CD4-positive, CD25-positive, alpha-beta regulatory T cell (primary cell): Measurements from ENCODE around the gene RBMX. TPM values are rescaled to one million over a fixed set of nuclear protein-coding genes. Genes with fewer than 3 reads are reported as not detected.
"Not testable (repeated sequence)": the region's sequence is repeated elsewhere in the genome, so short reads cannot be mapped to it uniquely, and the experiment has no call there.

ENCODE experiments used
- ATAC-seq, 2 donors: fragments of 150-1000 bp; cut with Tn5 transposase; one replicate each; pipeline ENCODE4 v1.10.0; 2021; ENCODE audit warnings: low read depth in 2 of 2, moderate number of reproducible peaks in 2 of 2, moderate library complexity in 1 of 2
- DNase-seq, 3 donors: peaks; one replicate each; pipeline versions ENCODE4 v3.0.0 to v3.0.0-alpha.2; 2012 to 2022; ENCODE audit warnings: mixed read lengths in 1 of 3
- H3K27ac ChIP-seq: one replicate; pipeline ENCODE4 v1.7.0; 2013; ENCODE audit warnings: mild to moderate bottlenecking, low read length; ENCODE audit not compliant: insufficient read depth, poor library complexity, severe bottlenecking
- H3K27me3 ChIP-seq: one replicate; pipeline ENCODE4 v1.7.0; 2013; ENCODE audit warnings: low read length; ENCODE audit not compliant: control insufficient read depth, insufficient read depth
- H3K36me3 ChIP-seq: one replicate; pipeline ENCODE4 v1.7.0; 2013; ENCODE audit warnings: mild to moderate bottlenecking, low read length, moderate library complexity; ENCODE audit not compliant: control insufficient read depth, insufficient read depth
- H3K4me1 ChIP-seq: 2 replicates; pipeline ENCODE4 v1.7.0; 2013; ENCODE audit warnings: mild to moderate bottlenecking, low read length; ENCODE audit not compliant: insufficient read depth, control insufficient read depth, poor library complexity, severe bottlenecking
- H3K4me3 ChIP-seq: one replicate; pipeline ENCODE4 v1.7.0; 2013; ENCODE audit warnings: low read depth, mild to moderate bottlenecking, low read length, moderate library complexity
- H3K9me3 ChIP-seq, 2 experiments: 1 replicate in 1 of 2; 2 replicates in 1 of 2; pipeline ENCODE4 v1.7.0; 2013; ENCODE audit warnings: low read length in 2 of 2, mild to moderate bottlenecking in 1 of 2, moderate library complexity in 1 of 2; ENCODE audit not compliant: control insufficient read depth in 2 of 2
- H3K27ac Mint-ChIP-seq, 3 donors: one replicate each; pipeline ENCODE4 v1.8.0; 2020 to 2022; ENCODE audit warnings: mild to moderate bottlenecking in 3 of 3, mixed read lengths in 3 of 3, moderate library complexity in 2 of 3
- H3K27me3 Mint-ChIP-seq: one replicate; pipeline ENCODE4 v1.8.0; 2022; ENCODE audit warnings: mild to moderate bottlenecking, mixed read lengths
- H3K36me3 Mint-ChIP-seq: one replicate; pipeline ENCODE4 v1.8.0; 2020; ENCODE audit warnings: mixed read lengths
- H3K4me1 Mint-ChIP-seq, 4 donors: one replicate each; pipeline ENCODE4 v1.8.0; 2020 to 2022; ENCODE audit warnings: mixed read lengths in 4 of 4, mild to moderate bottlenecking in 1 of 4
- H3K4me3 Mint-ChIP-seq, 4 donors: one replicate each; pipeline ENCODE4 v1.8.0; 2020 to 2022; ENCODE audit warnings: mild to moderate bottlenecking in 4 of 4, mixed read lengths in 4 of 4, moderate library complexity in 3 of 4
- H3K9me3 Mint-ChIP-seq, 7 donors: one replicate each; pipeline ENCODE4 v1.8.0; 2020 to 2022; ENCODE audit warnings: mixed read lengths in 7 of 7, mild to moderate bottlenecking in 3 of 7, moderate library complexity in 2 of 7
- polyA plus RNA-seq, 4 donors: library from polyadenylated mRNA; unstranded; fragments of 300-500 nt; fragmentation: Illumina TruSeq; gene quantifications; one replicate each; pipeline ENCODE4 v1.2.3, GENCODE V29; 2021
- total RNA-seq: library from RNA; stranded (reverse); gene quantifications from one replicate; pipeline ENCODE4 v1.2.3, GENCODE V29; 2022

RBMX gene
- total and polyA plus RNA-seq, 5 donors from 2014 or later, result 181 to 249 (median 213) TPM

GRCh38 chrX:136878423-136878822 lies 2.1 kb downstream of the RBMX start:
- ATAC-seq, result no peak

GRCh38 chrX:136874114-136874513 lies 6.4 kb downstream of the RBMX start:
- peaks cover 52% of the 10 kb centered on the region for H3K36me3 ChIP-seq
- not testable (repeated sequence) for H3K27ac Mint-ChIP-seq, H3K27ac ChIP-seq, H3K27me3 ChIP-seq, H3K4me3 Mint-ChIP-seq, H3K27me3 Mint-ChIP-seq, H3K9me3 Mint-ChIP-seq, H3K9me3 ChIP-seq, ATAC-seq, H3K4me3 ChIP-seq, DNase-seq
- peaks cover 17% of the 10 kb centered on the region for H3K4me1 ChIP-seq
- peaks cover 25% of the 10 kb centered on the region for H3K36me3 Mint-ChIP-seq
- peaks cover 11 to 51% (median 13%) of the 10 kb centered on the region in 4 donors for H3K4me1 Mint-ChIP-seq

More at GRCh38 chrX:136878423-136878822, 2.1 kb downstream of the RBMX start:
- H3K27ac ChIP-seq, result no peak overlapping the region
- Mint-ChIP-seq H3K27ac (peak overlapping the region in 1 of 3 donors; percentile 98), H3K27me3 (peaks cover 5% of the 10 kb centered on the region), H3K36me3 (peaks cover 19% of the 10 kb centered on the region), H3K4me1 (peaks cover 4 to 35% (median 7%) of the 10 kb centered on the region in 4 donors), H3K4me3 (peak overlapping the region; percentile 93 to 99 (median 96)), H3K9me3 (peaks cover 0 to 3% (median 0%) of the 10 kb centered on the region in 7 donors)
- H3K4me1 ChIP-seq, result peaks cover 11% of the 10 kb centered on the region
- DNase-seq, result no peak
- no peaks in the 10 kb centered on the region for H3K27me3 ChIP-seq
- no peaks in the 10 kb centered on the region for H3K9me3 ChIP-seq
- peaks cover 27% of the 10 kb centered on the region for H3K36me3 ChIP-seq
- H3K4me3 ChIP-seq, result peak overlapping the region; percentile 100

GRCh38 chrX:136873210-136873609 lies 7.3 kb downstream of the RBMX start:
- H3K9me3 Mint-ChIP-seq, H3K27ac Mint-ChIP-seq, H3K27me3 ChIP-seq, ATAC-seq, H3K27me3 Mint-ChIP-seq, H3K9me3 ChIP-seq, H3K4me3 ChIP-seq, DNase-seq, H3K27ac ChIP-seq: not testable (repeated sequence)
- Histone ChIP-seq H3K4me1 (peaks cover 15% of the 10 kb centered on the region), H3K36me3 (peaks cover 56% of the 10 kb centered on the region)
- Mint-ChIP-seq H3K4me3 (peak overlapping the region in 1 of 4 donors; percentile 29), H3K36me3 (peaks cover 22% of the 10 kb centered on the region), H3K4me1 (peaks cover 13 to 53% (median 13%) of the 10 kb centered on the region in 4 donors)

GRCh38 chrX:136872091-136872700 lies 8.3 kb downstream of the RBMX start:
- Mint-ChIP-seq H3K9me3 (peaks cover 0 to 1% (median 0%) of the 10 kb centered on the region in 7 donors), H3K36me3 (peaks cover 22% of the 10 kb centered on the region), H3K4me1 (peaks cover 13 to 55% (median 17%) of the 10 kb centered on the region in 4 donors), H3K27me3 (no peaks in the 10 kb centered on the region), H3K27ac (no peak overlapping the region), H3K4me3 (peak overlapping the region in 2 of 4 donors; percentile 29 to 43)
- ATAC-seq (no peak), DNase-seq (no peak)
- H3K27me3 ChIP-seq, result no peaks in the 10 kb centered on the region
- peaks cover 59% of the 10 kb centered on the region for H3K36me3 ChIP-seq
- peaks cover 16% of the 10 kb centered on the region for H3K4me1 ChIP-seq
- H3K9me3 ChIP-seq, result no peaks in the 10 kb centered on the region
- H3K4me3 ChIP-seq, result no peak overlapping the region
- peak overlapping the region; percentile 41 for H3K27ac ChIP-seq

- Mint-ChIP-seq H3K27ac (peak overlapping the region in 1 of 3 donors; percentile 18), H3K4me1 (peaks cover 17 to 59% (median 25%) of the 10 kb centered on the region in 4 donors), H3K27me3 (no peaks in the 10 kb centered on the region), H3K9me3 (no peaks in the 10 kb centered on the region), H3K4me3 (no peak overlapping the region), H3K36me3 (peaks cover 18% of the 10 kb centered on the region)
- H3K9me3 ChIP-seq, result no peaks in the 10 kb centered on the region
- DNase-seq (no peak), ATAC-seq (no peak)
- H3K4me1 ChIP-seq, result peaks cover 15% of the 10 kb centered on the region
- H3K27me3 ChIP-seq, result no peaks in the 10 kb centered on the region
- no peak overlapping the region for H3K4me3 ChIP-seq
- H3K36me3 ChIP-seq, result peaks cover 46% of the 10 kb centered on the region
- no peak overlapping the region for H3K27ac ChIP-seq
Measured at GRCh38 chrX:136870064-136870463, 10.5 kb downstream of the RBMX start.

- no peaks in the 10 kb centered on the region for H3K27me3 Mint-ChIP-seq
- no peak overlapping the region for H3K4me3 Mint-ChIP-seq
- no peaks in the 10 kb centered on the region for H3K27me3 ChIP-seq
- H3K4me1 Mint-ChIP-seq, result peaks cover 8 to 52% (median 22%) of the 10 kb centered on the region in 4 donors
- H3K27ac Mint-ChIP-seq, result no peak overlapping the region
- no peaks in the 10 kb centered on the region for H3K9me3 ChIP-seq
- peaks cover 16% of the 10 kb centered on the region for H3K36me3 Mint-ChIP-seq
- H3K36me3 ChIP-seq, result peaks cover 37% of the 10 kb centered on the region
- peak overlapping the region; percentile 14 for H3K27ac ChIP-seq
- no peak overlapping the region for H3K4me3 ChIP-seq
- ATAC-seq (no peak), DNase-seq (no peak)
- peaks cover 12% of the 10 kb centered on the region for H3K4me1 ChIP-seq
- no peaks in the 10 kb centered on the region for H3K9me3 Mint-ChIP-seq
Measured at GRCh38 chrX:136868283-136869055, 12.1 kb downstream of the RBMX start.

GRCh38 chrX:136867518-136867917 lies 13.0 kb downstream of the RBMX start:
- Histone ChIP-seq H3K9me3 (no peaks in the 10 kb centered on the region), H3K36me3 (peaks cover 34% of the 10 kb centered on the region), H3K4me1 (peaks cover 12% of the 10 kb centered on the region), H3K4me3 (peak overlapping the region; percentile 11), H3K27ac (peak overlapping the region; percentile 14), H3K27me3 (no peaks in the 10 kb centered on the region)
- H3K27me3 Mint-ChIP-seq, result no peaks in the 10 kb centered on the region
- H3K9me3 Mint-ChIP-seq, result no peaks in the 10 kb centered on the region
- ATAC-seq (no peak), DNase-seq (no peak)
- peak overlapping the region in 1 of 3 donors; percentile 31 for H3K27ac Mint-ChIP-seq
- no peak overlapping the region for H3K4me3 Mint-ChIP-seq
- peaks cover 17% of the 10 kb centered on the region for H3K36me3 Mint-ChIP-seq
- H3K4me1 Mint-ChIP-seq, result peaks cover 8 to 48% (median 22%) of the 10 kb centered on the region in 4 donors
